DND-41 (cell line): ENCODE measurements around the gene TRH.
"Not testable (repeated sequence)": the region's sequence is repeated elsewhere in the genome, so short reads cannot be mapped to it uniquely, and the experiment has no call there.

Experiments used
- ATAC-seq: fragments of 200-7000 bp; cut with Tn5 transposase; 3 replicates; pipeline ENCODE4 v1.9.1; 2021; ENCODE audit warnings: low read depth; ENCODE audit not compliant: insufficient read depth
- DNase-seq: peaks from one replicate; pipeline ENCODE4 v3.0.0-alpha.2; 2020
- H2AFZ ChIP-seq: 2 replicates; pipeline ENCODE4 v1.6.0; 2012; ENCODE audit warnings: low read depth, low read length
- H3K27ac ChIP-seq: 2 replicates; pipeline ENCODE4 v1.5.1; 2012; ENCODE audit warnings: low read length, inconsistent platforms
- H3K27me3 ChIP-seq: fragments of 200-600 bp; sonication (generic); 2 replicates; pipeline ENCODE4 v1.6.0; 2012; ENCODE audit warnings: low read length, mild to moderate bottlenecking, inconsistent platforms; ENCODE audit not compliant: insufficient read depth, poor library complexity
- H3K36me3 ChIP-seq: 2 replicates; pipeline ENCODE4 v1.5.1; 2012; ENCODE audit warnings: low read length, inconsistent platforms; ENCODE audit not compliant: insufficient read depth
- H3K4me1 ChIP-seq: 2 replicates; pipeline ENCODE4 v1.5.1; 2012; ENCODE audit warnings: mild to moderate bottlenecking, low read length; ENCODE audit not compliant: insufficient read depth
- H3K4me2 ChIP-seq: 2 replicates; pipeline ENCODE4 v1.6.0; 2012; ENCODE audit warnings: mild to moderate bottlenecking, moderate library complexity, low read length, inconsistent platforms; ENCODE audit not compliant: insufficient read depth
- H3K4me3 ChIP-seq, 2 experiments: fragments of 200-600 bp in 1 of 2; shearing (Covaris generic) in 1 of 2; 2 replicates each; pipeline ENCODE4 v1.5.1; 2012 to 2016; ENCODE audit warnings: inconsistent platforms in 2 of 2, low read length in 2 of 2, mild to moderate bottlenecking in 2 of 2, low read depth in 1 of 2, moderate library complexity in 1 of 2
- H3K79me2 ChIP-seq: 2 replicates; pipeline ENCODE4 v1.6.0; 2012; ENCODE audit warnings: low read length, inconsistent platforms; ENCODE audit not compliant: insufficient read depth
- H3K9ac ChIP-seq: 2 replicates; pipeline ENCODE4 v1.6.0; 2012; ENCODE audit warnings: low read depth, mild to moderate bottlenecking, inconsistent platforms, low read length, moderate library complexity
- H3K9me3 ChIP-seq: 2 replicates; pipeline ENCODE4 v1.5.1; 2012; ENCODE audit warnings: low read length, moderate library complexity, mild to moderate bottlenecking, inconsistent platforms; ENCODE audit not compliant: insufficient read depth, severe bottlenecking
- H4K20me1 ChIP-seq: 2 replicates; pipeline ENCODE4 v1.6.0; 2012; ENCODE audit warnings: low read length; ENCODE audit not compliant: insufficient read depth
- EZH2 ChIP-seq: IDR thresholded peaks from 3 replicates; pipeline ENCODE4 v1.6.1; 2012; ENCODE audit warnings: borderline replicate concordance, low read depth, mild to moderate bottlenecking, moderate library complexity, low read length, inconsistent platforms; ENCODE audit not compliant: severe bottlenecking
- TF ChIP-seq, protein P1 (sequence below): IDR thresholded peaks from 2 replicates; pipeline ENCODE4 v1.5.1; 2012; ENCODE audit warnings: borderline replicate concordance, low read length, moderate library complexity, mild to moderate bottlenecking; ENCODE audit not compliant: poor library complexity, severe bottlenecking; ENCODE audit errors: extremely low read depth

TRH gene

DNA sequence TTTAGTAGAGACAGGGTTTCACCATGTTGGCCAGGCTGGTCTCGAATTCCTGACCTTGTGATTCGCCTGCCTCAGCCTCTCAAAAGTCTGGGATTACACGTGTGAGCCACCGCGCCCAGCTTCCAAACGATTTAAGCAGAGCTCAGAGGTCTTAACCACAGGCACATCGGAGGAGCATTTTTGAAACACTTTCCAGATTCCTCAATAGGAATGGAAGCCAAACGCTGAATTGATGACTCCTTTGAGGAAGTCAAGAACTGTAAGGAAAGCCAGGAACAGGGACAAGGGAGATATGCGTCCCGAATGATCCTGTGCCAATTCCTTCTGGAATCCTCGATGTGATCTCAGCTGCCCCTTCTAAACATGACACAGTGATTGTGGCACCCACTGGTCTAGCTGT lies 40.0 kb downstream of the TRH start:
- DNase-seq = no peak
- no peak overlapping the region for H3K4me2 ChIP-seq

DNA sequence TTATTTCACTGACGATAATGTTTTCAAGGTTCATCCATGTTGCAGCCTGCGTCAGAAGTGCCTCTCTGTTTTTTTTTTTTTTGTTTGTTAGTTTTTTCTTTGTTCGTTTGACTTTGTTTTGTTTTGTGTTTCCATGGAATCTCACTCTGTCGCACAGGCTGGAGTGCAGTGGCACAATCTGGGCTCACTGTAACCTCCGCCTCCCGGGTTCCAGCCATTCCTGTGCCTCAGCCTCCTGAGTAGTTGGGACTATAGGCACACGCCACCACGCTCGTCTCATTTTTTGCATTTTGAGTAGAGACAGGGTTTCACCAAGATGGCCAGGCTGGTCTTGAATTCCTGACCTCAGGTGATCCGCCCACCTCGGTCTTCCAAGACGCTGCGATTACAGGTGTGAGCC lies 43.1 kb downstream of the TRH start:
- not testable (repeated sequence) for H3K4me2 ChIP-seq, H3K9me3 ChIP-seq, DNase-seq, H3K27me3 ChIP-seq, ATAC-seq, H3K36me3 ChIP-seq, H3K4me1 ChIP-seq, H3K4me3 ChIP-seq, H3K79me2 ChIP-seq, H3K27ac ChIP-seq, H3K9ac ChIP-seq, H4K20me1 ChIP-seq, H2AFZ ChIP-seq

More for the DNA sequence above, 40.0 kb downstream of the TRH start:
- Histone ChIP-seq H2AFZ (no peak overlapping the region), H3K27me3 (no peaks in the 10 kb centered on the region), H3K4me1 (no peaks in the 10 kb centered on the region), H3K79me2 (no peaks in the 10 kb centered on the region), H3K36me3 (no peaks in the 10 kb centered on the region), H3K9me3 (no peaks in the 10 kb centered on the region), H4K20me1 (no peaks in the 10 kb centered on the region), H3K27ac (no peak overlapping the region), H3K9ac (no peak overlapping the region), H3K4me3 (no peak overlapping the region)
- no peak for ATAC-seq
- TF ChIP-seq, protein P1, sequence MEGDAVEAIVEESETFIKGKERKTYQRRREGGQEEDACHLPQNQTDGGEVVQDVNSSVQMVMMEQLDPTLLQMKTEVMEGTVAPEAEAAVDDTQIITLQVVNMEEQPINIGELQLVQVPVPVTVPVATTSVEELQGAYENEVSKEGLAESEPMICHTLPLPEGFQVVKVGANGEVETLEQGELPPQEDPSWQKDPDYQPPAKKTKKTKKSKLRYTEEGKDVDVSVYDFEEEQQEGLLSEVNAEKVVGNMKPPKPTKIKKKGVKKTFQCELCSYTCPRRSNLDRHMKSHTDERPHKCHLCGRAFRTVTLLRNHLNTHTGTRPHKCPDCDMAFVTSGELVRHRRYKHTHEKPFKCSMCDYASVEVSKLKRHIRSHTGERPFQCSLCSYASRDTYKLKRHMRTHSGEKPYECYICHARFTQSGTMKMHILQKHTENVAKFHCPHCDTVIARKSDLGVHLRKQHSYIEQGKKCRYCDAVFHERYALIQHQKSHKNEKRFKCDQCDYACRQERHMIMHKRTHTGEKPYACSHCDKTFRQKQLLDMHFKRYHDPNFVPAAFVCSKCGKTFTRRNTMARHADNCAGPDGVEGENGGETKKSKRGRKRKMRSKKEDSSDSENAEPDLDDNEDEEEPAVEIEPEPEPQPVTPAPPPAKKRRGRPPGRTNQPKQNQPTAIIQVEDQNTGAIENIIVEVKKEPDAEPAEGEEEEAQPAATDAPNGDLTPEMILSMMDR = no peak
- no peak for TF ChIP-seq EZH2

DNA sequence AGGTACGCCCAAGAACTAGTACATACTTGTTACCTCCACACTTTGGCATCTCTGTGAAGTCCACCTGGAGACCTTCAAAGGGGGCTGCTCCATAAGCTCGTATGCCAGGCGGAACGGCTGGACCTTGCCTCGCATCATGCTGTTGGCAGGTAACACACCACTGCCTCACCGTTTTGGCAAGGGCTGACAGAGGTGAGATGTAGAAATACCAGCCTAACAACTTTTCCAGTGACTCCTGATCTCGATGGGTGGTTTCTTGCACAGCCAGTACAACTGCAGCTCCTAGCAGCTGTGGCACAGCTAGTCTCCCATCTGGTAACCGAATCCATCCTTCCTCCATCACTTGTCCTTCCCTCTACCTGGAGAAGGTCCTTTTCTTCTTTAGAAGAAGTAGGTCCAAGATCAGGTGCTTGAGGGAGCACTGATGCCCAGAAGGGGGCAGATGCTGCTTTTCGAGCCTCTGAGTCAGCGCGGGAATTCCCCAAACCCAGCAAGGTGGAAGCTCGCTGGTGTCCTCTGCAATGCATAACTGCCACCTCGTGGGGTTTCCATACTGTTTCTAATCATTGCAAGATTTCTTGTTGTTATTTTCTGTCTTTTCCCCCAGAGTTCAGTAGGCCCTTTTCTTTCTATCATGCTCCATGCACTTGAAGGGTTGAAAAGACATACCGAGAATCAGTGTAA lies 51.8 kb downstream of the TRH start:
- not testable (repeated sequence) for H3K27ac ChIP-seq, H3K4me3 ChIP-seq, H4K20me1 ChIP-seq, ATAC-seq, H3K79me2 ChIP-seq, H3K4me2 ChIP-seq, H3K27me3 ChIP-seq, H3K9ac ChIP-seq, H3K36me3 ChIP-seq, DNase-seq, H3K9me3 ChIP-seq, H3K4me1 ChIP-seq, H2AFZ ChIP-seq

DNA sequence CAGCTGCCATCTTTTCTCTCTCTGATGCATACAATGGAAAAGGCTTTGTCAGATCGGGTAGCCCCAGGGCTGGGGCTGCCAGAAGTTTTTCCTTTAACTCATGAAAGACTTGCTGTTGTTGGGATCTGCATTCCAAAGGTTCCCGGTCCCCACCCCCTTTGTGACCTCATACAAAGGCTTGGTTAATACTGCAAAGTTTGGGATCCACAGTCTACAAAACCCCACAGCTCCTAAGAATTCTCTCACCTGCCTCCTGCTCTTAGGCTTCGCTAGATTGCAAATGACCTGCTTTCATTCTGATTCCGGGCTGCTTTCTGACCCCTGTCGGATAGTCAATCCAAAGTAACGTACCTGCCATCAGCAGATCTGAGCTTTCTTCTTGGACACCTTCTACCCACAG lies 52.9 kb downstream of the TRH start:
- not testable (repeated sequence) for ATAC-seq, H3K4me1 ChIP-seq, H3K79me2 ChIP-seq, H3K27me3 ChIP-seq, H4K20me1 ChIP-seq, H3K36me3 ChIP-seq, H3K9ac ChIP-seq, H2AFZ ChIP-seq, H3K4me3 ChIP-seq, DNase-seq, H3K27ac ChIP-seq, H3K9me3 ChIP-seq, H3K4me2 ChIP-seq
